Measurements from ENCODE around the gene LEUTX.

The LEUTX gene

DNA sequence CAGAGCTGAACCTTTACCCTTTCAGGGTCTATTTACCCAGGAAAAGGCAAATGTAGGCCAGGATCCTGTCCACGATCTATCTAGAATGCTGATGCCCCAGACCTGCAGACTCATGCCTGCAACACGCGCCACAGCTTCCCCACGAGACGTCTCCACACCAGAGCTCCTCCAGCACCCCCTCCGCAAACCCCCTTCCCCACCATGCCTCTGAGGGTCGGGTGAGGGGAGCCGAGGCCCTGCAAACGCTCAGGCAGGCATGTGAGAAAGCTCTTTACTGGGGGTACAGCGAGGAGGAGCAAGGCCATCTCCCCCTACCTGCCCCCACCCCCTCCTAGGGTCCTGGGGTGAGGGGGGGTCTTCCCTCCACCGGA is 46.4 kb downstream of the LEUTX start:
- no peak for DNase-seq

DNA sequence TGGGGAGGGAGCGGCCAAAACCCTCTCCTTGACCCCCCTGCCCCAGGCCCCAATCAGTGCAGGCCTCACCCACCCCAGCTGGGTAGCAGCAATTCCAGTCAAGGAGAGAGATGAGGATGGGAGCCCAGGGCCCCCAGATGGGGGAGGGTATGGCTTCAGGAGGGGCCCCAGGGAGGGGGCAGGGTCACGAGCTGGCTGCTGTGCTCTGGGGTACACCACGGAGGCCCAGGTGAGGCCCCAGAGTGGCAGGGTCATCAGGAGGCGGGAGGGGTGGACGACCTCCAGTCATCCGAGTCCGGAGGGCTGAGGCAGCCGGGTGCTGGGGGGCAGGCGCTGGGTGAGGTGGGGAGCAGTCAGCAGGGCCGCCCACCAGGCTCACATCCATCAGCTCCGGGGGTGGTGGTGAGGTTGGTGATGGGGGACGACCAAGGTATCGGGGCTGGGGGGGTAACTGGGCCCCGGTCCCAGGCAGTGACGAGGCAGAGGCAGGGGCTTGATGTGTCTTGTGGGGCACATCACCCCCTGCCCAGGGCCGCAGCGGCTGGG is 47.0 kb downstream of the LEUTX start:
- DNase-seq, result no peak

DNA sequence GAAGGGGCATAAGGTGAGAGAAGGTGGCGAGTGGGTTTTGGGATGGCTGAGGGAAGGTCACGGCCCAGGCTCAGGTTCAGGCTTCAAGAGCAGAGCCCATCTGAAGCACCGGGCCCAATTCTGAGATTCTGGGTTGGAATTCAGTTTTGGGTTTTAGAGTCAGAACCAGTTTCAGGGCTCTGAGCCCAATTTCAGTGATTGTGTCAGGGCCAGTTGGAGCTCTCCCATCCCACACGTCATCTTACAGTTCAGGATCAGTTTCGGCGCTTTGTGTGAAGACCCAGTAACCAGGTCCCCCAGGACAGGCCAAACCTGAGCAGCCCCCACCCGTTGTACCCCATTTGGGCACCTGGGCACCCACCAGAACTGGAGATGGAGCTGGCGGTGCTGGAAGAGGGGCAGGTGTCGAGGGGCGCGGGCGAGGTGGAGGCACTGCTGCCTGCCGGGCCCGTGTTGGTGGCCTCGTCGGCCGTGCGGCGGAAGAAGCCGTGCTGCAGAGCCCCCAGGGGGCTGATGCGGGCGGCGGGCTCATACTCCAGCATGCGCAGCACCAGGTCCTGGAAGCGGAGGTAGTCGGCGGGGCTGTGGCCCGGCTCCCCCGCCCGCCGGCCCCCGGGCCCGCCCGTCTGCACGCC is 47.8 kb downstream of the LEUTX start:
- no peak for DNase-seq

DNA sequence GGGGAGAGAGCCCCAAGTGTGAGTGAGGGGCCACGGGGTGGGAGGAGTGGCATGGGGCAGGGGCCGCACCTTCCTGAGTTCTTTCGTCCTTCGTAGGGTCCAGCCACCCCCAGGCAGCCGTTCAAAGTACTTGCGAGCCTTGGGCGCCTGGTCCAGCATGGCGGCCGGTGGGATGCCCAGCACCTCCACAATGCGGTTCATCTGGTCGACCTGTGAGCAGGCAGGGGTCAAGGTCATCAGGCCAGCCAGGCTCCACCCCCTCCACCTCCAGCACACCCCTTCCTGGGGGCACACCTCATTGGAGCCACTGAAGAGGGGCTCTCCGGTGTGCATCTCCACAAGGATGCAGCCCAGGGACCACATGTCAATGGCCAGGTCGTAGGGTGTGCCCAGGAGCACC is 48.6 kb downstream of the LEUTX start:
- DNase-seq, result no peak

DNA sequence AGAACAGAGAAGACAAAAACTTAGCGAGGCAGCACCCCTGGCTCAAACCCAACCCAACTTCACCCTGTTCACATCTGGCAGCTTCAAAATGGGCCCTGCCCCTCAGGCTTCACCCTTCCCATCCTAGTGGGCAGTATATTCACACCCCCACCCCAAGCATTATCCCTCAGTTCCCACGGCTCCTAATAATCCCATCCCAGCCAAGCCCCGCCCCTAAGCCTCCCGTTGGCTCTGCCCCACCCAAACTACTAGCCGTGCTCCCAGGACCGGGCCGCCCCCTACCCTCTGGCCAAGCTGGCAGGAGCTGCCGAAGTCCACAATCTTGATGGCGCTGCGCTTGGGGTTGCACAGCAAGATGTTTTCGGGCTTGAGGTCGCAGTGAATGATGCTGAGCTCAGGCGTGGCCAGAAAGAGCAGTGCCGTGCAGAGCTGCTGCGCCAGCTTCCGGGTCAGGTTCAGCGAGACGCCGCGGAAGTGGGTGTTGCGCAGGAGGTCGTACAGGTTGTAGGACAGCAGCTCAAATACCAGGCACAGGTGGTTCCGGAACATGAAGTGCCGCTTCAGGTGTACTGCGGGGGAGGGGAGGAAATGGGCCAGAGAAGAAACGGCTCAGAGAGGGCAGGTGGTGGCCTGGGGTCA is 49.5 kb downstream of the LEUTX start:
- DNase-seq, result no peak

DNA sequence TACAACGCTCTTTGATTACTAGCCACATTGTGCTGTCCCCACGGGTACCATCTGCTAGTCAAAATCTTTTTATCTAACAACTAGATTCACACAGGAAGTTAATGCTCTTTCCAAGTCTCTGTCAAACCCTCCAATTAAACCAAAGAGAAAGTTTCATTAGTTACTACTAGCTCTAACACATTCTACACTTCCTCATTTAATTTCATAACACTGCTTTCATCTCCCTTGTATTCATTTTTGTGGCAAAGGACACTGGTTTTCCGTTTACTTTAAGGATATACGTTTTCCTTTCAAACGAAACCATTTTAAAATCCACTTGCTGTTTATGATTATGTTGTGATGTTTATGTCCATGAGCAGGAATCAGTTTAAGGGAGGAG is 50.0 kb downstream of the LEUTX start:
- no peak for DNase-seq

DNA sequence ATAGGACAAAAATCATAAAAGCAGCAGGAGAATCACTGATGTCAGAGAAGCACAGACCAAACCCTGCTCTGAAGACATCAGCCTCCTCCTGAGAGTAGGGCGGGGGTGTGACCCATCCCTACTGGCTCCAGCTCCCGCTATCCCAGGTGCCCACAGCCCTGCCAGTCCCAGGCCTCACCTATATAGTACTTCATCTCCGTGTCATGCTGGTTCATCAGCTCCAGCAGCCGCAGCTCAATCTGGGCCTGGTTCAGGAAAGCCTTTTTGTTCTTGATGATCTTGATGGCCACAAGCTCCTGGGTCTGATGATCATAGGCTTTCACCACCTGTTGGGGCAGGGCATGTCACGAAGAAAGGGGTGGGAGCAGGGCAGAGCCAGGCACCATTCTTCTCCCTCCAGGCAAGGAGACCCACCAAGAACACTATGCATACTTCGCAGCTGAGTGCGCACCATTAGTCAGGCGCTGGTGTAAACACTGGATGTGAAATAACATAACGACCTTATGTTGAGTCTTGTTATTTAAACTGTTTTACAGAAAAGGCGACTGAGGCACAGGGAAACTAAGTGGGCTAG is 51.1 kb downstream of the LEUTX start:
- no peak for DNase-seq

DNA sequence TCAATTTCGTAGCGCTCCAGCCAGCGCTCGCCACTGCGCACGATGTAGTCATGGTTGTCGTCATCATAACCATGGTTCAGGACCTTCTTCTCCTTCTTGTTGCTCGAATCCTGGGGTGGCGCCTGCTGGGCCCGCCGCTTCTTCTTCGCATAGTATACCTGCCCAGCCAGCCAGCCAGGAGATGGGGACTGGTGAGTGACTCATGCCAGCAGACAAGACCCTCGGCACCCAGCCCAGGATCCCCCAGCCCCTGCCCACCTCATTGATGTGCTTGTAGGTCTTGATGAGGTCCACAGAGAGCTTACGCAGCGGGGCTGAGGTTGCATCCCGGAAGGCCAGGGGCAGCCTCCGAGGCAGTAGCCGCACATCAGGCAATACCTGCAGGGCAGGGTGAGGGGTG is 51.8 kb downstream of the LEUTX start:
- no peak for DNase-seq

DNA sequence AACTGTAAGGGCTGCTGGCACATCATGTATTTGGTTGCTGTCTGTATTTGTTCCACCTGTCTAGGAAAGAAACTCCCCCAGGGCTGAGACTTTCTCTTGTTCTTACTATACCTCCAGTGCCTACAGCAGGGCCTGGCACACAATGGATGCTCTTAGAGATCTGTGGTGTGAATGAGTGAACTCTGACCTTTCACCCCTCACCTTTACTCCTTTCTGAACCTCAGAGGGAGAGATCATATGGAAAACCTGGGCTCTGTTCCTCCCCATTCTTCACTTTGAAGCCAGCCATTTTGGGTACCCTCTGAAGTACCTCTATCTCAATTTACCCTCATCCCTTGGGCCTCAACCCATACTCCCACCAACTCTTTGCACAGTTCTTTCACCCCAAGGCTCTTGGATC is 52.2 kb downstream of the LEUTX start:
- DNase-seq, result no peak

DNA sequence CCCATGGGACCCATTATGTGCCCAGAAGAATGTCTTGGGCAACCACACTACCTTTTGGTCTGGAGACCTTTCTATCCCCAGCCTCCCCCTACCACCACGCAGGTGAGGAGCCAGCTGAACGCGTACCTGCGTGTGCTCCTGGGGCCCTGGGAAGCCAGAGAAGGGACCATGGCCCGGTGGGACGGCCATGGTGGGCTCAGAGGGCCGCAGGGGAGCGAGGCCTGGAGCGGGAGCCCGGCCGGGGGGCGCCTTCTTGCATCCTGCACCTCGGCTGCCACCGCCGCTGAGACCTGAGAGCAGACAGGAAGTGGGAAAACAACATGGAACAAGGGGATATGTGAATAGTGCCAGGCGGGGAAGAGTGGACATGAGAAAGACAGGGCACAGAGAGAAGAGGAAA is 53.0 kb downstream of the LEUTX start:
- DNase-seq, result no peak

DNA sequence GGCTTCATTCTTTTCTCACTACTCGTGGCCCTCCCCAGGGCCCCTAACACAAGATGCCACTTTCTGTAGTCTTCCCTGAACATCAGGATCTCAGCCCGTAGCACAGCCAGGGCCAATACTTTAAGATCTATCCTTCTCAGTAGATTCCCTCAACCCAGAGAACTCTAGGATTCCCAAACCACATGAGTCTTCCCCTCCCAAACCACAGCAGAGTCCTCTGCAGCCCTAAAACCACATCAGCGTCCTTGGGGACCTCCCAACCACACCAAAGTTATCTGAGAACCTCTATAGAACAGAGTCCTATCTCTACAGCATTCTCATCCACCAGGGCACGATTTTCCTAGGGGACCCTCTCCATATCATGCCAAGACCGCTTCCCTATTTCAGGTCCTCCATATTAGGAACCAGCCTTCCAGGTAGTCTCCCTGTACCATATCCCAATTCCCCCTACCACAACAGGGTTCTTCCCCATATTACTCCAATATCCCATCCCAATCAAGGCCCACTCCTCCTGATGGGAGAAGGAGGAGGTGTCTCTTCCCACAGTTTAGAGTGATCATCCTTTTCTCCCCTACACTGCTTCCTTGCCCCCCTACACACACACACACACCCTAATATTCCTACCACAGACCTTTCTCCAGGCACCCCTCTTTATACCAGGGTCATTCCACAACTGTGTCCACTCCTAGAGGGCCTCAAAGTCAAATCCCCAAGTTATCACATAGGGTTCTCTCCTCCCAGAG is 53.9 kb downstream of the LEUTX start:
- no peak for DNase-seq

DNA sequence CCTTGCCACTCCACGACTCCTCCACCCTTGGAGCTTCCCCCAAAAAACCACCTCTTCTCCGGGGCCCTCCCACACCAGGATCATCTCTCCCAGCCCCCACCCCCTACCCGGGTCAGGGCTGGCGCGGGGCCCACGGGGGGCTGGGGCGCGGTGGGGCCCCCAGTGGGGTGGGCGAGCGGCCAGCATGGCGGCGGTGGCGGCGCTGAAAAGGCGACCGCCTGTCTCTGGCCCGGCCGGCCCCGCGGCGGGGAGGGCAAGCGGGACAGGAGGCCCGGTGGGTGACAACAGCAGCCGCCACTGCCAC is 54.5 kb downstream of the LEUTX start:
- DNase-seq, result no peak

DNA sequence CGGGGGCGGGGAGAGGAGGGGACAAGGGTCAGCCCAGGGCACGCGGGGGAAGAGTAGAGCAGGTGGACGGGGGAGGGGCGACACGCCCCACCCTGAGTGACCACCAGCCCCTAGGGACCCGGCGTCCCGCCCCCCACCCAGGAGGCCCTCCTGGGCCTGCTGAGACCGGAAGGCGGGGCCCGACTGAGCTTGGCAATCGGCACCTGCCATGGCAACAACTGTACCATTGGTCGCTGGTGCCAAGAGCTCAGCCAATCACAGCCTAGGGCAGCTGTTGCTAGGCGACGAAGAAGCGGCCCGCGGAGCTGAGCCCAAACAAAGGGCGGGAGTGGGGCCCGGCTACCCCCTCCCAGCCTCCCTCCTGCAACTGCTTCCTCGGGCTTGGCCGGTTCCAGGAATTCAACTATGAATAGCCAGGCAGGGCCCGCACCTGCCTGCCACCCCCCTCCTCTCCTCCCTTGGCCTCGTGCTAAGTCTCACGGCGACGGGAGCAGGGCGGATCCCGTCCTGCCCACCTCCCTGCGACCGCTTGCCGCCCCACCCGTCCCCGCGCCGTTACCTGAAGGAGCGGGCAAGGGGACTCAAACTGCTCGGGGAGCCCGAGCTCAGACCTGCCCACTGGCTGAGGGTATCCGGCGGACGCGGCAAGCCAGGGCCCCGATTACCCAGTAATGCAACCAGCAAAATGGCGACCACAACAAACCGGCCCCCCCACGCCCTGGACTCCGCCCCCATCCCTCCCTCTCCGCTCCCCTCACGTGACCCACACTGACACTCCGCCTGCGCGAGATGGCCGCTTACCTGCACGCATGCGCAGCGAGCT is 55.0 kb downstream of the LEUTX start, which contains the start of gene DYRK1B:
TSS of gene DYRK1B (minus strand) at position 699 of the 823 bp plus-strand sequence. CDS start 2,295 bp downstream, outside the sequence.
- peak; percentile 88 for DNase-seq

DNA sequence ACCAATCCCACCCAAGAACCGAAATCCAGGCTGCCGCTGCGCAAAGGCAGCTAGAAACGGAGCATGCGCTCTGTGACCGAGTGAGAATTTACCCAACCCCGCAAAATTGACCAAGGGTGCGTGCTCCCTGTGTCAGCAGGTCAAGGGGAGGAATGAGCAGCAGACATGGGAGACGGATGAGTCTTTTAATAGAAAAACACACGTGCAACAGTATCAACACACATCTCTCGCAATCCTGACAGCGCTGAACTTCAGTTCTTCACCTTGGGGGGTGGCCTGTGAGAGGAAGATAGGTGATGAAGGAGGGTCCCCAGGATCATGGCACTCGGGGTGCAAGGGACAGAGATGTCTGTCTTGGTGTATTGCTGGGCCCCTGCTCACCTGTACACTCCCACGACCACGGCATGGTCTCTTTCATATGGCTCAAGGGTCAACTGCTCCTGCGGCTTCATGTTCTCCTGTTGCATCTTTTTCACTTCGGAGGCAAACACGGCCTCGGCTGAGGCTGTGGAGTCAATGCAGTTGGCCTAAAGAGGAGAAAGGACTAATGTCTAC is 55.7 kb downstream of the LEUTX start:
- DNase-seq, result no peak
